HG02763 (cell line): ENCODE measurements around the gene MARS1.
"Not testable (repeated sequence)": the region's sequence is repeated elsewhere in the genome, so short reads cannot be mapped to it uniquely, and the experiment has no call there.

Experiments used
- ATAC-seq: cut with Tn5 transposase; IDR thresholded peaks from one replicate; pipeline ENCODE4 v1.9.1; 2021; ENCODE audit warnings: mild to moderate bottlenecking, moderate library complexity; ENCODE audit not compliant: unreplicated experiment

Gene MARS1

DNA sequence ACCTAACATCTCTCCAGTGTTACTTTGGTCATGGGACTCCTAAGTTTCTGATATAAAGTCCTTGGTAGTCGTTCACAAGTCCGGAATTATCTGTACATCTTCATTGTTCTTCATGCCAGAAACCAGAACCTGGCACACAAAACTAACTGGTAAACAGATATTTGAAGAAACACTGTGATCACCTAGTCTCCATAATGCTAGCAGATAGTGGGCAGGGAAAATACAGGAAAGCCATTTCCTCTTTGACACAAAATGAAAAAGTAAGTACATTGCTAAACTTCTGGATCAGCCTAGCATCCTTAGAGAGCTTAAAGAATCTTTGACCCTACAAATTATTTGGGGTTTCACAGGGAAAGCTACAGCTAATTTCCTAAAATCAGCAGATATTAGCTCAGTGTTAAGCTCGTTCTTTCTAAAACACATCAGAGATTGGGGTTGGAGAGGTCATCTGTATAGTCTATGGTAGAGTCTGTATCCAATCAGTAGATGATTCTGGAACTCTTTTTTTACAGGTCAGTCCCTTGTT lies 27.6 kb downstream of the MARS1 start:
- no peak for ATAC-seq

DNA sequence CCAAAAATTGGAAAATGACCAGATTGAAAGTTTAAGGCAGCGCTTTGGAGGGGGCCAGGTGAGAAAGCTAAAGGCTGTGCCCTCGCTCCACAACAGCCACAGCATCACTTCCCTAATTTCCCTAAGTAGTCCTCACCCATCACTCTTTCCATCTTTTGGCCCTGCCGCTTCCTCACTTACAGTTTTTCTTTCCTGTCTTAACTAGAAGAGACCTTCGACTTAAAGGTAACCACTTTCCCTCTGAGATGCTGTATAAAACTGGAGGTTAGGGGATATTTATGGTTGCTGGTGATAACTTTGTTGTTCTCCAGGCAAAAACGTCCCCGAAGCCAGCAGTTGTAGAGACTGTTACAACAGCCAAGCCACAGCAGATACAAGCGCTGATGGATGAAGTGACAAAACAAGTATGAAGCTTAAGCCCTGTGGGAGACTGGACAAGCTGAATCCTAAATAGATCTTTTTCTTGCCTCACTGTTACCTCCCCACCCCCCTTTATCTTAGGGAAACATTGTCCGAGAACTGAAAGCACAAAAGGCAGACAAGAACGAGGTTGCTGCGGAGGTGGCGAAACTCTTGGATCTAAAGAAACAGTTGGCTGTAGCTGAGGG lies 28.2 kb downstream of the MARS1 start:
- ATAC-seq, result no peak

DNA sequence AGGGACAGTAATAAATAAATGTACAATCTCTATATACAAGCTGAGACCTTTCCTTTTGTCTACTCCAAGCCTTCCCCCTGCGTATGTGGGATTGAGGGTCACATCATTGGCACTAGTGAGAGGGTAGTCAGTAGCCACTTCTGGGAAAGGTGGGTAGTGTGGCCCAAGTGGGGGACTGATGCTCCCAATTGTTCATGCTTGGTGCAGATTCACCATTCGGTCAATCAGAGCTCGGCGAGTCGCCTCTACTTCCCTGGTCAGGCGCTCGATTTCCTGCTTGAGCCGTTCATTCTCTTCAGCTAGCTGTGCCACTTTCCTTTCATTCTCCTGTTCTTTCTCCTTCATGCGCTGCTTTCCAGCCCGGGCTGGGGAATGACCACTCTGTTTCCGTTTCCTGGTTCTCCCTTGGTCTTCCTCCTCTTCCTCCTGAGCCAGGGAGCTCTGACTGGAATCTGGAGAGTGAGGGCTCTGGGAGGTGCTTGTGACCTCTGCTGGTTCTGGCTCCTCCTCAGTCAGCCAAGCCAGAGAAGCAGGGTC lies 28.8 kb downstream of the MARS1 start:
- ATAC-seq, result no peak

DNA sequence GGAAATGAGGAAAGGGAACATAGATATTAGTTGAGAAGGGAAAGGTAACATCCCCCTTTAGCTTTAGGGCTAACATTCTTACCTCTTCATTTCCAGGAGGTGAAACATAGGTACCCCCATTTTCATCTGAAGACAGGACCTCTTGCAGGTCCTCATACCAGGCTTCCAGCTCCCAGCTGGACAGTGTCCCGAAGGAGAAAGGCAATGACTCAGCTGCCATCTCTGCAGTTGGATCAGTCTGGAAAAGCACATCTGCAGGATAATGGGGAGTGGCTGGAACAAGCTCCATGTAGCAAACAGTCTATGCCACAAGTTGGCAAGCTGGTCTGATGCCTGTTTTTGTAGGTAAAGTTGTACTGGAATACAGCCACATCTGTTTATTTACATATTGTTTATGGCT lies 29.3 kb downstream of the MARS1 start:
- ATAC-seq, result no peak

DNA sequence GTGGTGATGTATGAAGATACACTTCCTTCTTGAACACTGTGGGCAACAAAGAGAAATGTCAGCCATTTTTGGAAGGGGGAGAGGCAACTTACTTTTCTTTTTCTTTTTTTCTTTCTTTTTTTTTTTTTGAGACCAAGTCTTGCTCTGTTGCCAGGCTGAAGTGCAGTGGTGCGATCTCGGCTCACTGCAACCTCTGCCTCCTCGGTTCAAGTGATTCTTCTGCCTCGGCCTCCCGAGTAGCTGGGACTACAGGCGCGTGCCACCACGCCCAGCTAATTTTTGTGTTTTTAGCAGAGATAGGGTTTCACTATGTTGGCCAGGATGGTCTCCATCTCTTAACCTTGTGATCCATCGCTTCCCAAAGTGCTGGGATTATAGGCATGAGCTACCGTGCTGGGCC lies 29.9 kb downstream of the MARS1 start:
- not testable (repeated sequence) for ATAC-seq

DNA sequence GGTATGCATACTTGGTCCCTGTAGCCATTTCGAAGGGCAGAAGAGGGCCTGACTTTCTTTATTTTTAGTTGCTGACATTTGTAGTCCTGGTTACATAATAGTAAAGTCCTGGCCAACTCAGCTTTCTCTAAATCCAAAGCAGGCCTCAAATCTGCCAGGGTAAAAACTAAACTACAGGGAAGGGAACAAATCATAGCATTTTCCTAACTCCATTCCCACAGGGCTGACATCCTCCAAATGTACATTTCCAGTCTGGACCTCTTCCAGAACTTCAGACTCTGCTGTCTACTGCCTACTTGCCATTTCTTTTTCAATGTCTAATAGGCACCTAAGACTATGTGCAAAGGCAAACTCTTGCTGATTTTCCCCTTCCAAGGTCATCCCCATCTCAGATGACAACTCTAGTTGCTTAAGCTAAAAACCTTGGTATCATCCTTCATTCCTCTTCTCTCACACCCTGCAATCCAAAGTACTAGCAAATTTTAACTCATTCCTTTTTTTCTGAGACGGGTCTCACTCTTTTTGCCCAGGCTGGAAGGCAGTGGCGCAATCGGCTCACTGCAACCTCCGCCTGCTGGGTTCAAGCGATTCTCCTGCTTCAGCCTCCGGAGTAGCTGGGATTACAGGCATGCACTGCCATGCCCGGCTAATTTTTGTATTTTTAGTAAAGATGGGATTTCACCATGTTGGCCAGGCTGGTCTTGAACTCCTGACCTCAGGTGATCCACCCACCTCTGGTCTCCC lies 30.5 kb downstream of the MARS1 start:
- ATAC-seq, result no peak

DNA sequence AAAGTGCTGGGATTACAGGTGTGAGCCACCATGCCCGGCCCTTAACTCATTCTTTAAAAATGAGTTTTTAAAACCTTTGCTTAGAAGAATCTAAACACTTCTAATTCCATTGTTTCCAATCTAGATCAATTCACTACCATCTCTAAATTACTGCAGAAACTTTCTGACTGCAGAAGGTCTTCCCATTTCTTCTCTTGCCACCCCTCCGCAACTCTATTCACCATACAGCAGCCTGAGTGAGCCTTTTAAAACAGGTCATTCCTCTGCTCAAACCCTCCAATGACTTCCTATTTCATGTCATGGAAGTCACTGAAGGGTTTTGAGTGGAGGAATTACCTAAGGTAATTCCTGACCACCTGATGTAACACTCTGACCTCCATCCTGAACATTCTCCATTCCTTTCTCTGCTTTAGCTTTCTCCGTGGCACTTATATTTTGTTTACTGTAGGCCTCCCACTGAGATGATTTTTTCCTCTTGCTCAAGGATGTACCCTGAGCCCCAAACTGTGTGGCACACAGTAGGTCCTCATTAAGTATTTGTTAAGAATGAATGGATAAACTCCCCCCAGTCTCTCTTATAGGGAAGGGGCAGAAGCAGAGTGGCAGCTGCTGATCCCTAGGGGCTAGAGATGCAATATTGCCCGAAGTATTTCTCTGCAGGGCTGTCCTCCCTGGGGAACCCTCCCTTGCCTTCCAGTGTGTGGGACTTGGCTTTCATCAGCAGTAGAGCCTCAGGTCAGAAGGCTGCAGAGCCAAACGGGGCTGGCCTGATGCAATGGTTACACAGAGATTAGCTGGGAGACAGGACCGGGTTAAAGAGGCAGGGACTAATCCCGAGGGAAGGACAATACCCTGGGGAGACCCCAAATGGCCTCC lies 31.3 kb downstream of the MARS1 start:
- no peak for ATAC-seq

DNA sequence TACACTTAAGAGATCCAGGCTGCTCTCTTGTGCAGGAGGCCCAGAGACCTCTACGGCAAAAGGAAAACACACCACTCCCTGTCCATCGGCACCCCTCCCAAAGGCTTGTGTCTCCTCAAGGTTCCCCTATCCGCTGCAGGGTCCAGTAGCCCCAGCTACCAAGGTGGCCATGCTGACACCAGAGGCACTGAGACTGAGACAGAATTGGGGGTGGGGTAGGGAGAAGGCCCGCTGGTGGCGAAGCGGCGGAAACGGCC lies 31.9 kb downstream of the MARS1 start:
- no peak for ATAC-seq

DNA sequence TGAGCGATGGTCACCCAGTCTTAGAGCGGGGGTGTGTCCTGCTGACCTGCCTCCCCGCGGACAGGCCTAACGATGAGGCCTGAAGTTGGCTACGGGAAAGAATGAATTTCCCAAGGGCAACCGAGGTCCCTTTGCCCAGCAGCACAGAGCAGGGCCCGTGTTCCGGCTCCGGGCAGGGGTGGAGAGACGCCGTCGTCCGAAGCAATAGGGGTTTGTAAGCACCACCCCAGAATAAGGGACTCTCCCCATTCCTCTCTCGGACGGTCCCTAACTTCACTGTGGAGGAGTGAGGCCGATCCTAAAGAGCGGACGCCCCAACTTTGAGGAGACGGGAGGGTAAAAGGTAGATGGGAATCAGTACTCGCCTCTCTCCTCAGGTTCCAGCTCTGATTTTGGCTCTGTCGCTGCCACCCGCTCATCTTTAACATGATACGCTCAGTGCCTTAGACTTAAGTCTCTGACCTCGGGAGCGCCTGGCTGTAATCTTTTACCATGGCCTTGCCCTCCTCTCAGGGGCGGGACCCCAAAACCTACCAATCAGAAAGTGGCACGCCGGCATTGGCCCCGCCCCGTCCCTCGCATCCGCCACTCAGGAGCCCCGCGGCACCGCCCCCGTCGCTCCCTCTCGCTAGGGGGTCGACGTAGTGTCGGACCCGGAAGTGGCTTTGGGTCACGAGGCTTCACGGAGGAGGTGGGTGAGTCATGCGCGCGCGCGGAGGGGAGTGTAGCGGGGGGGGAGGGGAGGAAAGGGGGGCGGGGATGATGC lies 32.4 kb downstream of the MARS1 start, which contains the start of gene DDIT3:
DDIT3 (minus strand) TSS at position 462 of the 766 bp plus-strand sequence. CDS start 3,108 bp downstream, outside the sequence.
- peak; percentile 69 for ATAC-seq

DNA sequence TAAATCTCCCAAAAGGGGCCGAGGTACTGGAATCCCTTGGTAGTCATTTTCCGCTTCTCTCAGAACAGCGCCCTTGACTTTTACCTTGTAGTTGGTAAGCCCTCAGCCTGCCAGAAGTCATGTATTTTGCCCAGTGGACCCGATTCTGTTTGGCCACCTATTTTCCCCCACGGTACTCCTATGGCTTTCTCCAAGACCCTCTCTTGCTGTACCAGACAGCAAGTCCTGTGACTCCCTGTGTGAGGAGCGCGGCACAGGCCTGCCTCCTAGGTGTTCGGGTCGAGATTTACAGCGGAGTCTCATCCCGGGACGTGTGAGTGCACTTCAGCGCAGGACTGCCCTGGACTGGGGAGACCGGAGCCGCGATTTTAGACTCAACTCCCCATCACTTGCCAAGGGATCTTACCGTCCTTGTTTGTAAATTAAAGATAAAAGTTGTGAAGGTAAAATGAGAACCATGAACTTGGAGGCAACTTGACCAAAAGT lies 33.7 kb downstream of the MARS1 start:
- no peak for ATAC-seq

DNA sequence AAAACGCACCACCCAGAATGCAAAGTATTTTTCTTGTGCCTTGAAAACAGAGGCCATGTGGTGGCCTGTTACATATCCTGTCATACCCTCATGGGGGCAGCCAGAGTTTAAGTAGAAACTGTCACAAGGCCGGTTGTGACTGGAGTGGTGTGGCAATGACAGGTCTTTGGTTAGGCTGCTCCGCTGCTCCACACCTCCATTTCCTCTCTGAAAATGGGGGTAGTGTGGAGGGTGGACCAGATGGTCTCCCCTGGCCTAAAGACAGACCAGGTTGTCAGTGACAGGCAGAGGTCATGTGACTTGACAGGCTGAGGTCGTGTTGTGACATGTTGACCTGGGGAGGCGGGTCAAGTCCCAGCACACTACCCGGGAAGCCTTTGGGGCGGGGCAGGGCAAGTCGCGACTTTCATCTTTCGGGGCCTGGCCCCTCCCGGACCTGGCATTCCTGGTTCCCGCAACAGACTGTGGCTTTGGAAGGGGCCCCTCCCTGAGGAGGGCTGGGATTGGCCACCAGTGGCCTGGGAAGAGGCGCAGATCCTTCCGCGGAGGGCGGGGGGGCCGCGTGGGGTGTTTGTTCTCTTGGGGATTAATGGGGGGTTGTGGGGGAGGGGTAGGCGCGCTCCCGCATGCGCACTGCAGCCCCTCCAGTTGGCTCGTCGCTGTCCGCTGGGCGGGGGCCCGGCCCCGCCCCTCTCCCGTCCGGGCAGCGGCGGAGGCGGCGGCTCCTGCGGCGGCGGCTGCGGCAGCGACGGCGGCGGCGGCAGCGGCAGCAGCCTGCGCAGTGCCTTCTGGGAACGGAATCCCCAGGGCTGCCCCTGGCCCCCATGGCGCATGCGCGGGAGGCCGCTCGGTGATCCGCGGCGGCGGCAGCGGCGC lies 34.4 kb downstream of the MARS1 start, which contains the start of gene MBD6:
MBD6 (plus strand) TSS at position 814 of the 876 bp plus-strand sequence. CDS start 1,480 bp downstream, outside the sequence.
- peak; percentile 39 for ATAC-seq

DNA sequence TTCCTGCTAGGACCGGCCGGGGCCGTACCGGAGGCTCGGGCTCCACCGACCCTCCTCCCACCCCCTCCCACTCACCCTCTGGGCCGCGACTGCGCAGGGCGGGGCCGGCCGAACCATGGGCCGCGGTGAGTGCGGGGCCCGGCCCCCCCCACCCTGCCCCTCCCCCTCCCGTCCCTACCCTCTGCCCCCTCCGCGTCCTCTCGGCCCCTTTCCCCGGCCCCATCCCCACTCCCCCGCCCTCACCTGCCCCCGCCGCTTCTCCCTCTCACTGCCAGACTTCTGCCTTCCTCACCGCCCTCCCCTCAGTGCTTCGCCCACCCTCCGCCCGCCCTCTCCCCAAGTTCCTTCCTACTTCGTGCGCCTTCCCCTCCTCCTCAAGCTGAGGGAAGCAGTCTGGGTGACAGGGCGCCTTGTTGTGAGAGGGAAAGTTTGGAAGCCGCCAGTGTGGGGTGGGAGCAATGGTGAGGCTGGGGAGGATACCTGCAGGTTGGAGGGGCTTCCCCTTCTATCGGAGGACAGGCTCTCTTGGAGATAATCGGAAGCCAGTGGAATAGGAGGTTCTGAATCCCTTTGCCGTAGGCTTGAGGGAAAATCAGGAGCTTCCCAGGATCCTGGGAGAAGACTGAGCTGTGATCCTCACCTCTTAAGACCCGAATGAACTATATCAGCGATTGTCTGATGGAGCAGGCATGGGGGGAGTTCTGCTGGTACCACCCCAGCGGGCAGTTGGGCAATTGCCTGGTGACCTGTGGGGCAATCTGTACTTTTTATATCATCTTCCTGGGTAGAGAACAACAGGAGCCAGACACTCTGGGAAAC lies 35.2 kb downstream of the MARS1 start:
- no peak for ATAC-seq

DNA sequence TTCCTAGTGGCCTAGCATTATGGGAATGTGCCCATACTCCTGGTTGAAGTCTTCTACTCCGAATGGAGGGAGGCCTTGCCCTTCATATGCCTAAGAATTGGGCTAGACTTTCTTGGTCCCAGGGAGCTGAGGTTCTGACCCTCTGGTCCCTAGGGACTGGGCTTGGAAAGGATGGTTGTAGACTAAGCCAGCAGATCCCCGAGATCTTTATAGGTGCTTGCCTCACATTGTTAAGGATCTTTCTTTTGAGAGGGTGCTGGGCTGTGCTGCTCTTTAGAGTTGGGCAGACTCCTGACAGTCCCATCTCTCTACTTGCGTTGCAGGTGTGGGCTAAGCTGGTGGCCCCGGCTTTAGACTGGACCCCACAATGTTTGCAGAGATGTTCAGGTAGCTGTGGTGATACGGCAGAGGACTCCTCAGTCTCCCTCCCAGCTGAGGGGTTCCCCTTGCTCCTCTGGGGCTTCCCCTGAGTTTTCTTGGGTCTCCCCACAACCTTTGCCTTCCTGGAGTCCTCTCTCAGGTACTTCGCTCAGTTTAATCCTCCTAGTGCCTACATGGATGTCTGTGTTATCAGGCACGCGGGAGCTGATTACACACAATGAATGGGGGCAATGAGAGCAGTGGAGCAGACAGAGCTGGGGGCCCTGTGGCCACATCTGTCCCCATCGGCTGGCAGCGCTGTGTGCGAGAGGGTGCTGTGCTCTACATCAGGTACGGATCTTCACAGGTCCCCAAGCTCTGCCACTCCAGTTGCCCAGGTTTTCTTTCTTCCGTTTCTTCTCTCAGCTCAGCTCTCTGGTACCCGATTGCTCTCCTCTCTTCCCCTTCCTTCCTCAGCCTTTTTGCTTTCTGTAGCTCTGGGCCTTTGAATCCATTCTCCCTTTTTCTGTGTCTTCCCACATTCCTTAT lies 36.1 kb downstream of the MARS1 start:
- no peak for ATAC-seq

DNA sequence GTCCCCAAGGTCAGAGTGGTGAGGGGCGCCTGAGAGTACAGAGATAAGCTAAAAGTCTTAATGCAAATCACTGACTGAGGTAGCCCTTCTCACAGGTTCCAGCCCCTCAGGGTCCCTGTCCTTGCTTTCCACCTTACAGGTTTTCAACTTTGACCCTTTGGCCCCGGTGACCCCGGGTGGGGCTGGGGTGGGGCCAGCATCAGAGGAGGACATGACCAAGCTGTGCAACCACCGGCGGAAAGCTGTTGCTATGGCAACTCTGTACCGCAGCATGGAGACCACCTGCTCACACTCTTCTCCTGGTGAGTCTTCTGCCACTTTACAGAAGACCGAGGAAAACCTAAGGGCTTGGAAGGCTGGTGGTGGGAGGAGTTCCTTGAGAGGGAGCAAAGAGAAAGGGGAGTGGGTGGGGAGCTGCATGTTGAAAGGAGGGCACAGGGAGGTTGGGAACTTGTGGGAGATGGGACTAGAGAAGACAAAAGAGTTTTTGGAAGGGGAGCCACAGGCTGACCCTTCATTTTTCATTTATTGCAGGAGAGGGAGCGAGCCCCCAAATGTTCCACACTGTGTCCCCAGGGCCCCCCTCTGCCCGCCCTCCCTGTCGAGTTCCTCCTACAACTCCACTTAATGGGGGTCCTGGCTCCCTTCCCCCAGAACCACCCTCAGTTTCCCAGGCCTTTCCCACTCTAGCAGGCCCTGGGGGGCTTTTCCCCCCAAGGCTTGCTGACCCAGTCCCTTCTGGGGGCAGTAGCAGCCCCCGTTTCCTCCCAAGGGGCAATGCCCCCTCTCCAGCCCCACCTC lies 37.1 kb downstream of the MARS1 start:
- no peak for ATAC-seq

DNA sequence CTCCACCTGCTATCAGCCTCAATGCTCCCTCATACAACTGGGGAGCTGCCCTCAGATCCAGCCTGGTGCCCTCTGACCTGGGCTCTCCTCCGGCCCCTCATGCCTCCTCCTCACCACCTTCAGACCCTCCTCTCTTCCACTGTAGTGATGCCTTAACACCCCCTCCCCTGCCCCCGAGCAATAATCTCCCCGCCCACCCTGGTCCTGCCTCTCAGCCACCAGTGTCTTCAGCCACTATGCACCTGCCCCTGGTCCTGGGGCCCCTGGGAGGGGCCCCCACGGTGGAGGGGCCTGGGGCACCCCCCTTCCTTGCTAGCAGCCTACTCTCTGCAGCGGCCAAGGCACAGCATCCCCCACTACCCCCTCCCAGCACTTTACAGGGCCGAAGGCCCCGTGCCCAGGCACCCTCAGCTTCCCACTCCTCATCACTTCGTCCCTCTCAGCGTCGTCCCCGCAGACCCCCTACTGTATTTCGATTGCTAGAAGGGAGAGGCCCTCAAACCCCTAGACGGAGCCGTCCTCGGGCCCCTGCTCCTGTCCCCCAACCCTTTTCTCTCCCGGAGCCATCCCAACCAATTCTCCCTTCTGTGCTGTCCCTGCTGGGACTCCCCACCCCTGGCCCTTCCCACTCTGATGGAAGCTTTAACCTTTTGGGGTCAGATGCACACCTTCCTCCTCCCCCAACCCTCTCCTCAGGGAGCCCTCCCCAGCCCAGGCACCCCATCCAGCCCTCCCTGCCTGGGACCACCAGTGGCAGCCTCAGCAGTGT lies 37.9 kb downstream of the MARS1 start:
- ATAC-seq, result no peak
